MCF 10A (cell line): Measurements from ENCODE around the gene PIRT. TPM values are rescaled to one million over a fixed set of nuclear protein-coding genes. Genes with fewer than 3 reads are reported as not detected.
"Not testable (repeated sequence)": the region's sequence is repeated elsewhere in the genome, so short reads cannot be mapped to it uniquely, and the experiment has no call there.

Experiments
- BruUV-seq: library from RNA; stranded (reverse); fragments of 400-500 nt; replicated peaks from 2 replicates; lab custom pipeline; 2021; lab: Mats Ljungman, UMichigan
- CTCF ChIA-PET: fragments of 300-600 bp; sonication (Branson Sonifier 250); formaldehyde crosslinking; extraction: SDS; loops from one replicate; lab custom pipeline; 2021; ENCODE audit warnings: antibody characterized with exemption, inconsistent platforms; lab: Yijun Ruan, JAX
- POLR2A ChIA-PET: fragments of 300-600, 350-650 bp; sonication (Branson Sonifier 250); formaldehyde crosslinking; extraction: SDS; loops from one replicate; lab custom pipeline; 2020; ENCODE audit warnings: antibody characterized with exemption, inconsistent platforms; lab: Yijun Ruan, JAX
- DNase-seq: peaks from one replicate; pipeline ENCODE4 v3.0.0-alpha.2; 2018; ENCODE audit not compliant: unreplicated experiment
- H3K27ac Mint-ChIP-seq: one replicate; pipeline ENCODE4 v1.8.0; 2022; ENCODE audit warnings: mild to moderate bottlenecking, low read depth, mixed read lengths; ENCODE audit not compliant: unreplicated experiment
- H3K27me3 Mint-ChIP-seq: one replicate; pipeline ENCODE4 v1.8.0; 2022; ENCODE audit warnings: mixed read lengths; ENCODE audit not compliant: insufficient read depth, unreplicated experiment
- H3K36me3 Mint-ChIP-seq: one replicate; pipeline ENCODE4 v1.8.0; 2022; ENCODE audit warnings: mild to moderate bottlenecking, moderate library complexity, mixed read lengths; ENCODE audit not compliant: insufficient read depth, unreplicated experiment
- H3K4me1 Mint-ChIP-seq: one replicate; pipeline ENCODE4 v1.8.0; 2022; ENCODE audit warnings: mixed read lengths; ENCODE audit not compliant: insufficient read depth, unreplicated experiment
- H3K4me3 Mint-ChIP-seq: one replicate; pipeline ENCODE4 v1.8.0; 2022; ENCODE audit warnings: mild to moderate bottlenecking, moderate library complexity, mixed read lengths; ENCODE audit not compliant: unreplicated experiment
- H3K9me3 Mint-ChIP-seq: one replicate; pipeline ENCODE4 v1.8.0; 2022; ENCODE audit warnings: mixed read lengths; ENCODE audit not compliant: unreplicated experiment
- intact Hi-C: fragments of 100-400 bp; cut with micrococcal nuclease; formaldehyde crosslinking; loops from 2 replicates; pipeline ENCODE4 v1.14.1; 2022
- total RNA-seq: library from RNA; stranded (reverse); gene quantifications from 2 replicates; pipeline ENCODE4 v1.2.3, GENCODE V29; 2022
- TF ChIP-seq, protein P1 (sequence below): fragments of 200-600 bp; IDR thresholded peaks from one replicate; pipeline ENCODE4 v1.8.0; 2022; ENCODE audit warnings: antibody characterized with exemption, mild to moderate bottlenecking; ENCODE audit not compliant: unreplicated experiment

Gene PIRT
- total RNA-seq, 1 experiment from 2014 or later: not detected

DNA sequence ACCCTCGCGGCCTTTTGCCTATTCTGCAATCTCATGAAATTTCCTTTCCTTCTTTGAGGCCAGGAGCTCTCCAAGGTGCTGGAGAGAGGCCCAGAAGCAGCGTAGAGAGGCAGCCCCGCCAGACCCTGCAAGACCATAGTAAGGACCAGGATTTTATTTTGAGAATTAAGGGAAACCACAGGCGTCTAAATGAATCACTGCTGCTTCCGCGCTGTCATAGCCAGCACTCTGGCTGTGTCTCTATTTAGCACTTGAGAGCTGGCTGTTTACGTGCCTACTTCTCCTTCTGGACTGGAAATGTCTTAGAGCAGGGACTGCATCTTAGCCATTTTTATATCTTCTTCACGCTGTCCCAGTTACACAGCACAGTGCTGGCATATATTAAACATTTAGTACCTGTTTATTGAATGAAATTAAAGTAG, 37.6 kb upstream of the PIRT start:
- no peaks in the 10 kb centered on the region for H3K36me3 Mint-ChIP-seq
- BruUV-seq: no TSS peak

DNA sequence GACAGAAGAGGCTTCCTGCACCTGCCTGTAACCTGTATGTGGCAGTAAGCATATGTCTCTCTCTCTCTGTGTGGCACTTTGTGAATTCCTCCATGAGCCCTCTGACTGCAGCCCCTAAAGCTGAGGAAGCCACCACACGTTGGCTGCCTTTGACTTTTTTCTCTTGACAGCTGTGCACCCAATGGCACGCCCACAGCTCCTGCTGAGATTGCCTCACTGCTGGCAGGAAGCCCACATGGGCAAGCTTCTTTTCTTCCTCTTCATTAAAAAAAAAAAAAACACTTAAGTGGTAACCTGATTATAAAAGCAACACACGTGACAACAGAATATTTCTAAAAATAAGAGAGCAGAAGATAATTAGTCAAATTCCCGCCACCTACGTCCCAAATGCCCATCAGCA, 34.0 kb upstream of the PIRT start:
- no TSS peak for BruUV-seq
- intact Hi-C loops: no loop called here
- CTCF ChIA-PET: interaction anchor here (0.9 to 1.6 kb wide), 2 partner anchors 99 to 135 kb away, joined by 3 to 4 read pairs; no protein-coding TSS in a partner anchor

More for the DNA sequence above, 37.6 kb upstream of the PIRT start:
- DNase-seq: no peak
- H3K27ac Mint-ChIP-seq: no peak overlapping the region
- peaks cover 9% of the 10 kb centered on the region for H3K4me1 Mint-ChIP-seq
- intact Hi-C loops: loop anchor here (5.0 kb wide), 2 partner anchors 422 to 867 kb away; no protein-coding TSS in a partner anchor
- H3K9me3 Mint-ChIP-seq: no peaks in the 10 kb centered on the region
- H3K4me3 Mint-ChIP-seq: no peak overlapping the region
- TF ChIP-seq, protein P1, sequence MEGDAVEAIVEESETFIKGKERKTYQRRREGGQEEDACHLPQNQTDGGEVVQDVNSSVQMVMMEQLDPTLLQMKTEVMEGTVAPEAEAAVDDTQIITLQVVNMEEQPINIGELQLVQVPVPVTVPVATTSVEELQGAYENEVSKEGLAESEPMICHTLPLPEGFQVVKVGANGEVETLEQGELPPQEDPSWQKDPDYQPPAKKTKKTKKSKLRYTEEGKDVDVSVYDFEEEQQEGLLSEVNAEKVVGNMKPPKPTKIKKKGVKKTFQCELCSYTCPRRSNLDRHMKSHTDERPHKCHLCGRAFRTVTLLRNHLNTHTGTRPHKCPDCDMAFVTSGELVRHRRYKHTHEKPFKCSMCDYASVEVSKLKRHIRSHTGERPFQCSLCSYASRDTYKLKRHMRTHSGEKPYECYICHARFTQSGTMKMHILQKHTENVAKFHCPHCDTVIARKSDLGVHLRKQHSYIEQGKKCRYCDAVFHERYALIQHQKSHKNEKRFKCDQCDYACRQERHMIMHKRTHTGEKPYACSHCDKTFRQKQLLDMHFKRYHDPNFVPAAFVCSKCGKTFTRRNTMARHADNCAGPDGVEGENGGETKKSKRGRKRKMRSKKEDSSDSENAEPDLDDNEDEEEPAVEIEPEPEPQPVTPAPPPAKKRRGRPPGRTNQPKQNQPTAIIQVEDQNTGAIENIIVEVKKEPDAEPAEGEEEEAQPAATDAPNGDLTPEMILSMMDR: no peak
- CTCF ChIA-PET: interaction anchor here (0.5 to 8.1 kb wide), 60 partner anchors 8 to 1920 kb away, joined by 3 to 154 read pairs (median 4); partner anchors contain the start of gene ZNF18
- H3K27me3 Mint-ChIP-seq: peaks cover 11% of the 10 kb centered on the region
- POLR2A ChIA-PET: interaction anchor here (1.4 kb wide), 1 partner anchor 1061 kb away, joined by 4 read pairs; no protein-coding TSS in a partner anchor

GRCh38 chr17:10870336-10871050, 32.6 kb upstream of the PIRT start:
- H3K36me3 Mint-ChIP-seq: no peaks in the 10 kb centered on the region
- intact Hi-C loops: no loop called here
- BruUV-seq: no TSS peak
- no peak overlapping the region for H3K27ac Mint-ChIP-seq
- H3K27me3 Mint-ChIP-seq: peaks cover 2% of the 10 kb centered on the region
- no peak overlapping the region for H3K4me3 Mint-ChIP-seq
- POLR2A ChIA-PET: no interaction called here
- H3K4me1 Mint-ChIP-seq: peaks cover 9% of the 10 kb centered on the region
- TF ChIP-seq, protein P1: no peak
- CTCF ChIA-PET: interaction anchor here (0.6 to 1.6 kb wide), 4 partner anchors 12 to 772 kb away, joined by 3 to 4 read pairs (median 3); no protein-coding TSS in a partner anchor
- no peak for DNase-seq
- H3K9me3 Mint-ChIP-seq: no peaks in the 10 kb centered on the region

More for the DNA sequence above, 34.0 kb upstream of the PIRT start:
- Mint-ChIP-seq H3K27ac (no peak overlapping the region), H3K36me3 (no peaks in the 10 kb centered on the region), H3K27me3 (no peaks in the 10 kb centered on the region), H3K9me3 (no peaks in the 10 kb centered on the region), H3K4me3 (no peak overlapping the region), H3K4me1 (peaks cover 9% of the 10 kb centered on the region)
- POLR2A ChIA-PET: interaction anchor here (0.9 kb wide), 1 partner anchor 266 kb away, joined by 3 read pairs; no protein-coding TSS in a partner anchor
- no peak for DNase-seq
- TF ChIP-seq, protein P1: no peak

- Mint-ChIP-seq H3K27me3 (peaks cover 14% of the 10 kb centered on the region), H3K4me1 (peaks cover 11% of the 10 kb centered on the region)
- CTCF ChIA-PET: interaction anchor here (0.6 to 1.1 kb wide), 2 partner anchors 11 to 34 kb away, joined by 3 to 4 read pairs; no protein-coding TSS in a partner anchor
- H3K27ac Mint-ChIP-seq, DNase-seq, POLR2A ChIA-PET, H3K4me3 Mint-ChIP-seq, H3K9me3 Mint-ChIP-seq, BruUV-seq, intact Hi-C loops, H3K36me3 Mint-ChIP-seq: not testable (repeated sequence)
Observed at GRCh38 chr17:10868744-10869143, 30.9 kb upstream of the PIRT start.
